DMS 273 treated with DMSO at 0.1 percent for 48 hours (cell line): ENCODE measurements around the gene TFPI.

ENCODE experiments used
- DNase-seq: peaks from one replicate; lab custom pipeline; 2025; lab: John Stamatoyannopoulos, UW

Gene TFPI

DNA sequence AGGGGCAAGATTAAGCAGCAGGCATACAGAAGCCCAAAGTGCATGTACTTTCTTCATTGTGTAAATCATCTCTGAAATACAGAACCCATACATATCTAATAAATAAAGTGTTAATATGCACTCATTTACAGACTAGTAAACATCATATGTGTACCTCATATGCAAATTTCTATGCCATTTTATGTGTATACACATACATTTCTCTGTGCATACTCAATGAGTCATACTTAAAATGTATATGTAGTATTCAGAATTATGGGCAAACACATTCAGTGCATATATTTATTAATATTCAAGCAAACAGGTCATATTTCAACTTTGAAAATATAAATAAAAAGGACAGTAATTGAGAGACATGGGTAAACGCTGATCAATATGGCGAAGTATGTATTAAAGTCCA is 50.5 kb downstream of the TFPI start:
- DNase-seq: no peak

DNA sequence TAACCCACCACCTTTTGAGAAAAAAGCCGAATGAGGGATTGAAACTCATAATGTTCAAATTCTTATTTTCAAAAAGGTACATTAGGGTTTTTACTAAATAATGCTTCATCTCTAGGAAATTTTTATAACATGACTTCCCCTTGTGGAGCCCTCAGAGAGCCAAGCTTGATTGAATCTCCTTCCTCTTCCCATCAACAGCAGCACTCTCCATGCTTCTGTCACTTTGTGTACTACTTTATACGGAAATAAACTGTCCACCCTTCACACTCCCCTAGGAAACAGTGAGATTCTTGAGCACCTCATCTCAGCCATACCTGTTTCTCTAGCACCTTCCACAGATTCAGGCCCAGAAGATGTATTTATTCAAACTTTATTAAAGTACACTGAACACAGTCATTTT is 51.8 kb downstream of the TFPI start:
- DNase-seq: no peak

DNA sequence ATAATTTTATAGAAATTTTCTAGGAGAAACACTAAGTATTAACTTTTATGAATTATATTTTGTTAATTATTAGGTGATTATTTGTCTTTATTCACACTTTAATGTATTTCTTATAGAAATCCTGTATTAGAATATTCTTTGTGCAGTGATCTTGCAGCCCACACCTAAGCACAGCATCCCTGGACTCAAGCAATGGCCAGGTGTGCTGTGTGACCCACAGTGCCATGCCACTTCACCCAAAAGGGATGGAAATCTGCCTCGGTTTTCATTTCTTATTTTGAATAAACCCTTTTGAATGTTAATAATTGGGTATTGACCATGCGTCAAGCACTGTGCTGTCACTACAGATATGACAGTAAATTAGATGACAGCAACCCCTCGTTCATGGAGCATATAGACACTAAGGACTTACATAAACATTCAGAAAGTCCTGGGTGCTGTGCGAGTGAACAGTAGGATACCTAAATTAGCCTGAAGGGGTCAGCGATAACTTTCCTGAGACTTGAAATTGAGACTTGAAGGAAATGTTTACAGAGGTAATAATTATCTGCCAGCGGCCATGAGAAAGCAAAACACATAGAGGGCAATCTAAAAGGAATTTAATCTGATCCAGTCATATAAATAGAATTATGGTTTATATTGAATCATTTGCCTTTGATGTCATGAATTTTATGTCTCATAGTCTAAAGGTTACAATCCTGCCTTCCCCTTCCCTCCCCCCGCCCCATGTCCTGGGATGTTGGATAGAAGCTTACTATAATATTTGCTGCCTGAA is 53.5 kb downstream of the TFPI start:
- DNase-seq: no peak

DNA sequence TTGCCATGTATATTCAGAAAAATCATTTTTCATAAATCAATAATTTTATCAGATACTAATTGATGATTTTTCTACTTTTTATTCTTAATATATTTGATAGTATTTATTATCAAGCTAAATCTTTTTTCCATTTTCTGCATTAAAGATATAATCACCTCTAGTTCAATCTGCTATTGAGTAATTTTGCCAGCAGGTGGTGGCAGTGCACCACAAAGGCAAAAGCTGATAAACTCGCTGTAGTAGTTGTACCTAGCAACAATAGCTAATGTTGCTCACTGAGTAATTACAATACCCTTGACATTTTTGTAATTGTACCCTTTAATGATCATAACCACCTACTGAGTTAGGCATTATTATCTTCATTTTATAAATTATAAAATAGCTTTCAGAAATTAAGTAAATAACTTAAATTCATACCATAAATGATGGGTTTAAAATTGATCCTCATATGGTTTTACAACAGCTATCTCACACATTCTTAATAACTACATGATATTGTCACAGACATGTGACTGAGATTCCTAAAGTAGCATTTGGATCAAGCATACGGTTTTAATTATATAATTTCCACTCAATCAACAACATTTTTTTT is 54.2 kb downstream of the TFPI start:
- peak; percentile 3 for DNase-seq

DNA sequence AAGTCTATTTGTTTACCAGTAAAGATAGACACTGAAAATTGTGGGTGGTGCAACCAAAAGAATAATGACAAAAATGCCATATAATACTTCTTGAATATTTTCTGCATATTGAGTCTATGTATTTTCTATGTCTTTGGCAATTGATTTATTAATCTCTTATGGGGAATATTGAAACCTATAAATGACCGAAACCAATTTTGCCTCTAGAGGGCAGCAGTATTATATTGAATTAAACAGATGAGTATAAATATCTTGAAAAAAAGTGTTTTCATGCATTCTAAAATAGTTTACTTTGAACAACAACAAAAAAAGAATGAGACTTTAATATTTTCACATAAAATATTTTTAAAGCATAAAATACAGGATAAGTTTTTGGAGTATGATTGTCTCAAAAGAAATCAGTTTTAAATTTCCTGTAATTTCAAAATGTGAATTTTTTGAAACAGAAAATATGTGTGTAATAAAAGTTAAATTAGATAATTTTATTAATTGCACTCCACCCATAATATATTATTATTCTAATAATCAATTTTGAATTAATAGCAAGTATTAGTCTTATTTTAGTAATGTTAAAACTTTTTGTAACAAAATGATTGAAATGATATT is 56.3 kb downstream of the TFPI start:
- no peak for DNase-seq

DNA sequence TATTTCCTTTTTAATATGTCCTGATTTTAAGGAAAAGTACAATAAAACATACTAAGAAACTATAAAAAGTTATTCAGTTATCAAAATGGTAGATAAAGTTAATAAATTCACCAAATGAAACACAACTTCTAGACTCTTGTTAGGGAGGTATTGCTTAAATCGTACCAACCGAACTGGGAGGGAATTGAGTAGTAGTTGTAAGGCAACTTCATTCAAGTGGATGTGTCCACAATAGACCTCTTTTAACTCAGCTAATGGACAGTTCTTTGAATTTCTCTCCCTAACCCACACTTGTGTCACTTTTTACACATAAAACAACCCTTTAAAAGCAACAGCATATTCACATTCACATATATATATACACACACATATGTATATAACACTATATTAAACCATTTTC is 57.1 kb downstream of the TFPI start:
- DNase-seq: no peak

DNA sequence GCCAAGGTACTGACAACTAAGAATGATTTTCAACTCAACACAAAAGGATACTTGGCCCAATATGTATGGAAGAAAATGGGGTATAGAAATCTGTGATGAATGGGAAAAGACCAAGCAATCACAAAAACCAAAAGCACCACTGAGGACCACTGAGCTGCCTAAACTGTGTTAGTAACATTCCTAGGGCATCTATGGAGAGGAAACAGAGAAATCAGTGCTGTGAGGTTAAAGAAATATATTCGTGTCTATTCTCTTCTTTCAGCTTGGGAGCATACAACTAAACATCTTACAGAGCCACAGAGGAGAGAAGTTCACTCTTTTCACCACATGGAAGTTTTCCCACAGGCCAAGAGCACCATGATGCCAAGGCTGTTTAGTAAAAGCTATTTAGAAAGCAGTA is 58.9 kb downstream of the TFPI start:
- no peak for DNase-seq

DNA sequence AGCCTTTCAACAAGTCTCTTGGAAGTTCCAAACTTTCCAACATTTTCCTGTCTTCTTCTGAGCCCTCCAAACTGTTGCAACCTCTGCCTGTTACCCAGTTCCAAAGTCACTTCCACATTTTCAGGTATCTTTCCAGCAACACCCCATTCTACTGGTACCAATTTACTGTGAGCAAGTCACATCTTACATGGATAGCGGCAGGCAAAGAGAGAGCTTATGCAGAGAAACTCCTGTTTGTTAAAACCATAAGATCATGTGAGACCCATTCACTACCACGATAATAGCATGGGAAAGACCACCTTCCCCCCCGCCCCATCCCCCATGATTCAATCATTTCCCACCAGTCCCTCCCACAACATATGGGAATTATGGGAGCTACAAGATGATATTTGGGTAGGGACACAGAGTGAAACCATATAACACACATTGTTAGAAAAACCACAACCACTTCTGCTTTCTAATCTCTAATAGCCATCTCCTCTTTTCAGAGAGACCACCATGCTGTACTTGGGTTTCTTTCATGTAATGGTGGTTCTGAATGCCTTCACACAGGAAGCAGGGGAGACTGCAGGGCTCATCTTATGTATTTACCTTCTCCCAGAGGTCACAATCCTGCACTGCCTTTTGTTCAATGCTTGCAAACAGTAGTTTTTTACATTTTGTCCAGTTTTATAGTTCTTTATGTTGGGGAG is 60.2 kb downstream of the TFPI start:
- no peak for DNase-seq

DNA sequence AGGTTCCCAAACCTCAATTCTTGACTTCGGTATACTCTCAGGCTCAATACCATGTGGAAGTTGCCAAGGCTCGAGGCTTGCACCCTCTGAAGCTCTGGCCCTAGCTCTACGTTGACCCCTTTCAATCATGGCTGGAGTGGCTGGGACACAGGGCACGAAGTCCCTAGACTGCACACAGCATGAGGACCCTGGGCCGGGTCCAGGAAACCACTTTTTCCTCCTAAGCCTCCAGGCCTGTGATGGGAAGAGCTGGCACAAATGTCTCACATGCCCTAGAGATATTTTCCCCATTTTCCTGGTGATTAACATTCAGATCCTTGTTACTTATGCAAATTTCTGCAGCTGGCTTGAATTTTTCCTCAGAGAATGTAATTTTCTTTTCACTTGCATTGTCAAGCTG is 61.1 kb downstream of the TFPI start:
- DNase-seq: no peak

DNA sequence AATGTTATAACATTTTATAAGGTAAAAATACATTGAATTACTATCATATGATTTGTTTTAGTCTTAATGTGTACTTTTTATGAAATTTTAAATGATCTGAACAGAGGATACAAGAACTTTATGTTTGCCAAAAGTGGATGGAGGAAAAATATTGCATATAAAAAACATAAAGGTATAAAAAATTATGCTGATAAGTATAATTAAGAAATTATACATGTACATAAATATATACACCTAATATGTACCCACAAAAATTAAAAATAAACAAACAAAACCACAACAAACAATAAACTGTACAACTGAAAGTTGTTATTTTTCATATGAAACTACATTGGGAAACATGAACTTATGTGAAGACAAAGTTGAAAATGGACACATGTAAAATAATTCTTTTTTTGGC is 68.0 kb downstream of the TFPI start:
- DNase-seq: no peak

DNA sequence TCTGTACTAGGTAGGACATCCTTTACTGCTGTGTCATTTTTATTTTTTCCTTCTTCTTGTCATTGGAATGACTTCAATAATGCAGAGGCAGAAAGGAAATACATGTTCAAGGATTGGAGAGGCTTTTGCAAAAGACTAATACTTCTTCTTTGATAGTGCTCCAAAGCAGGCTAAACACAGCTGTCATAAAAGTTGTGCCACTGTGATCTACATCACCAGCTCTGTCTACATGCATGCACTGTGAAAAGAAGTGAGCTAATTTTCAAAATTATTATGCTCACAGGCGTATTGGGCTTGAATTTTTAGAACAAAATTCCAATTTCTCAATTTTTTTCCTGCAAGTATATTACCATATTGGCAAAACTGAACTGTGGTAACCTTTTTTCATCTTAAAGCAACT is 68.7 kb downstream of the TFPI start:
- no peak for DNase-seq

DNA sequence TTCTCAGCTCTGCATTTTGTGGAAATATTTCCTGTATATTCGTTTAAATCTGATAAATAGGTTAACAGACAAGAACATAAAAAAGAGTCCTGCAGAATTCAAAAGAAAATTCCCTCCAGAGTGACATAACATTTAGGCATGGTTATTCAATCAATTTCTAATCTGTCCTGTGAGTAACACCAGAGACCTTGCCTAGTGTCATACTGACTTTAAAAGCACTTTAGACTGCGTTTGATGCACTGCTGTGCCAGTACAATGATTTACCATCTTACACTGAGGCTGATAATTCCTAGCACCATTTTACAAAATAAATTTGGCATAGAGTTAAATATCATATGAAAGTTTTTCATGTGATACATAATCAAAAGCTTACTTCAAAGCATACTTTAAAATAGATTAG is 70.7 kb downstream of the TFPI start:
- DNase-seq: no peak

DNA sequence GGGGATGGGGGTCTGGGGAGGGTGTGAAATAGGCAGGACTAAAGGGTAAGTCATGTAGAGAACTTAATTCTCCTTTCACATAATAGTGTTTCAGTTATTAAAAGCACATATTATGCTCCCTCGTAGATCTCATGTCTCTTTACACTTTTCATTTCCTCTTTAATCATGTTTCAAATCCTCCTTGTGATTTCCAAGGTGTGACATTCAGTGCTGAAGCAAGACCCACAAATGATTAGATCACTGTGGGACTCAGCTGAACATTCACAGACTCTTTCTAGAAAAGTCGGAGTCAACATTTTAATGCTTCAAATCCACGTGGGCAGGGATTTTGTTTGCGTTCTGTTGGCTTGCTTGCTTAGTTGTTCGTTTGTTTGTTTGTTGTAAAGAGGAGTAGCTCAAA is 71.4 kb downstream of the TFPI start:
- no peak for DNase-seq

DNA sequence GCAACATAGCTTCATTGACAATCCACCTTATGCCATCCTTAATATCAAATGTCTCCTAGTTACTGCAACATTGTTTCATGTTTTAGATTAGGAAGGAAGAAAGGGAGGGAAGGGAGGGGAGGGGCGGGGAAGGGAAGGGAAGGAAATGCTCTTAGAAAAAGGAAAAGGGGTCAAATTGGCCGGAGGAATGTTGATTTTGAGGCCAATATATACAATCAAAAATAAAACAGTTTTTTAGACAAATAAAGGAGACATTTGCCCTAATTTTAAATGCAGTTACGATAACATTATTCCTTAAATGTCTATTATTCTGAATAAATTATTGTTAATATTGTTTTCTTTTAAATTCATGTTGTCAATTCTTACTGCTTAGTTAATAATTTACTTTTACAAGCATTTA is 72.7 kb downstream of the TFPI start:
- no peak for DNase-seq

DNA sequence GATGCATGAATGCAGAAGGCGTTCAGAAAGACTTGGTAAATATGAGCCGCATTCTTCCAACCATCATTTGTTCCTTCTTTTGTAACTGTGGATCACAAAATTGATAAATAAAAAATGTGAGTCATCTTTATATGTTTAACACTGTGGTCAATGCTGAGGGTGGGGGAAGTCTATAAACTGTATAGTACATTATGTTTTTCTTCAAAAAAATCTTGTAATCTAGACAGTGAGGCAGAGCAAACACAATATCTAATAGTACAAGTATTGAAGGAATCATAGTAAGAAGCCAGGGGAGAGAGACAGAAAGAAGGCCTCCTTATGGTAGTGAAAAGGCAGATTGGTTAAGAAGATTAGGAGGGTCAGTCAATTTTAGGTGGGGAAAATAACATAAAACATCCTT is 75.5 kb downstream of the TFPI start:
- DNase-seq: no peak

DNA sequence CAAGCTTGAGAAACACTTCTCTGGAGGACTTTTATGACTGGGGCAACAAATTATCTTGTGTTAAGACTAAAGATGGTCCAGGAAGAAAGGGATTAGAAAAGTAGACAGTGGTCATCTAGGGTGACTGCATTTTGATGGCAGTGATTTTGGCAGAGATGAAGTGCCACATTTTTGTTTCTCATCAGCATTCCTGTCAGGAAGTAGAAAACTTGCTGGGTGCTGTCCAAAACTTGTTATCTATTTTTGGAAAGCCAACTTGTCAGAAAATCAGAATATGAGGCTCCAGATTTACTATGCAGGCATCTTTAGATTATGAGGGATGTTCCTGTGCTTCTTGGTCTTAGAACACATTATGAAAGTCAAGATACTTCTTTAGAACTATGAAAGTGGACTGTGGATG is 77.2 kb downstream of the TFPI start:
- DNase-seq: no peak

DNA sequence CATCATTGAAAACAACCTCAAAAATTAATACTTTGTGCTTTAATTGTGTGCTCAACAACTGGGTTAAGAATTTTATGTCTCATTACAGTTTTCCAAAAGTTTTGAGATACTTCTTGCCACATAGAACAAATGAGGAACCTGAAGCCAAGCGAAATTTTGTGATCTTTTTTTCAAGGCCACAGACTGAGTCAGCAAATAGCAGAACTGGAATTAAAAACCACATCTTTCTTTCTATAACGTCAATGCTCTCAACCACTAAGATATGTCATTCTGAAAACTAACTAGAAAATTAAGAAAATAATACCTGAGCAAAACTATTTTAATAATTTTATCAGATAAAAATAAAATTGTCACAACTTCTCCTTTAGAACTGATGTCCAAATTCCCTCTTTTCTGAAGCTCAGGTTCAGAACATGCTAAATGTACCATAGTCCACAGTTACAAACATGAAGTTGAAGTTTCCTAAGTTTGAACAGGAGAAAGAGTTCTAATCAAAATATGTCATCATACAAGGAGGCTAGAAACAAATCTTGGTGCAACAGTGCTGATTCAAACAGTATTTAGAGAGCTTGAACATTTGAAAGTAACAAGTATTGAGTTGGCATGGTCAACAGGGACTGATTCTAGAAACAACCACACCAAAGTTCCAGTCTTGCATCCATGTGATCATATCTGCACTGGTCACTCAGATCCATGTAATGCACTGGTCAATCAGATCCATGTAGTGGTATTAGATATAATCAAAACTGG is 78.6 kb downstream of the TFPI start:
- no peak for DNase-seq

DNA sequence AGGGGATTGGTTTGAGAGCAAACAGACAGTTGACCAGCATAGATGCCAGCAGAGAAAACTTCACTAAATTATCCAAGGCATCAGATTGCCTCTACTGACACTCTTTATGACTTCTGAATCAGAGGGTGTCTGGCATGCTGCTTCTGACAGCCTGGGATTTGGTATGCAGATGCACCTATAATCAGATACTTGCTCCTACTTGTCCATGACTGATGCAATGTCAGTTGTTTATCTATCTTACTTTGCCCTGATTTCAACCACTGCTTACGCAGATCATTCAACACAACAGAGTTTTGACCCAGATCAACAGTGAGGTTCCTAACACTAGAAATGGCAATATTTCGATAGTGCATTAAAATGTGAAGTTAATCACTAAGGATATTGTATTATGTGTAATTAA is 83.5 kb downstream of the TFPI start:
- DNase-seq: no peak

DNA sequence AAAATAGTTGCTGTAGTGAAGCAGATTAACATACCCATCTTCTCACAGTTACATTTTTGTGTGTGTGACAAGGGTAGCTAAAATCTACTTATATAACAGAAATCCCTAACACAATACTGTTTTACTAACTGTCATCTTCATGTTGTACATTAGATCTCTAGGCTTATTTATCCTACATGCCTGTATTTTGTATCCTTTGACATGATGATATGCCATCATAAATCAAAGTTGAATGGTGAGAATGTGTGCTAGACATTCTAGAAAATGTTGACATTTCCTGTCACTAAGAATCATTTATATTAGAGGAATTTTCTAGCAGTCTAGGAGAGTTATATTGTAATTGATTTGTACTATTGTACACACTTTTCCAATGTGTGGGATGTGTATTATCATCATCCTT is 84.7 kb downstream of the TFPI start:
- DNase-seq: no peak

DNA sequence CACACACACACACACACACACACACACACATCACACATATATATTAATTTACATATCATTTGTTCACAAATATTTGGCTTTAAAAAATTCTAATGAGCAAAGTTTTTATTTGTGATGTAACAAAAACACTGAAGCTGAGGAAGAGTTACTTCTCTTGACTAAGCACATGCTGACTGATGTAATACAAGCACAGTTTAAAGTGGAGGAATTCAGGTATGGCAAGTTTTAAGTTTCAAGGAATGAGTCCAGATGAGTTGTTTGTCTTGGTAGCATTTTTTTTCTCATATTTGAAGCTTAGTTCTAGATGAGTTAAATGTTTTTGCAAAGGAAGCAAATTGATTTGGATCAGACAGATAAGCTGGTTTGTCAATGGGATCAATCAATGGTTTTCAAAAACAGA is 86.0 kb downstream of the TFPI start:
- no peak for DNase-seq

DNA sequence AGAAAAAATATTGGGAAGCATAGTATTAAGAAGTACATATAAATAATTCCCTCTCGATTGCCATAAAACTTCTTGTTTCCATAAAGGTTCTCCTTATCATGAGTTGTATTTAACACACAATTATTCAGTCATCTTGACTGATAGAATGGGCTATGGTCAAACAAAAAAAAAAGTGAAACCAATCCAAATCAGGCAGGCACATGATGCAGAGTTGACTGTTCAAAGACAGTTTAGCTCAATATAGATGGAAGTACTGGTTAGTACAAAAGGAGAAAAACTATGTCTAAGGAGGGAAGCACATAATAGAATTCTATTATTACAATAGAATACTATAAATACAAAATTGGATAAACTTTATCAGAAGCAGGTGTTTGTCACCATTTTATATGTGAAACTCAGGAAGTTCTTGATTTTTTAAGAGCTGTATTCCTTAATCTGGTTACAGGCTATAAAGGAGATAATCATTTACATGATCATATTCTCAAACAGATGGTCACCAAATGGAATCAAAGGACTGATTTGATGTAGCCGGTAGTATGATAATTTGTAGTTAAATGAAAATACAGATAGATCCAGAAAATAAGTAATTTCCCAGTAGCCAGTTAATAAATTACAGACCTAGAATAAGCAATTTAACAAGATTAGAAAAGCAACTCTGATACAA is 88.0 kb downstream of the TFPI start:
- no peak for DNase-seq

DNA sequence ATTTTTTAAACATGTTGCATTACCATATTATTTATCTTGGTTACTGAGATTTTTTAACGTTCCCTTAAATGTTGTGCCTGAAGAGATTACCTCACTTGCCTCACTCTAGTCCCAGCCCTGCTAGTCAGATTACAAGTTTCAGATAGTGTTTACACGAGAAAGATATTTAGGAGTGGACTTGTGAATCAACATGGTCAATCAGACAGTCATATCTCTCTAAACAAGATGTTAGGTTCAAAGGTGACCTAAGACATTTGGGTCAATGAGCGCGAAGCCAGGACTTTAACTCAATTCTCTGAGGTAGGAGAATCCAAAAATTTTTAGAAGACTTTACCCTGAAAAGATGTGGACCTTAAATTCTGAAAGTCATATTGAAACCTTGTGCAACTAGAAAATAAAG is 91.4 kb downstream of the TFPI start:
- DNase-seq: no peak
